Hepatocyte (in vitro differentiated cells): ENCODE results near the gene B4GALNT4. TPM values are rescaled to one million over a fixed set of nuclear protein-coding genes. Genes with fewer than 3 reads are reported as not detected.
"Not testable (repeated sequence)": the region's sequence is repeated elsewhere in the genome, so short reads cannot be mapped to it uniquely, and the experiment has no call there.

Experiments used
- DNase-seq: peaks from one replicate; pipeline ENCODE4 v3.0.0-alpha.2; 2016; ENCODE audit warnings: low spot score
- H2AFZ ChIP-seq: fragments of 200-600 bp; sonication (generic); 2 replicates; pipeline ENCODE4 v1.6.0; 2016; ENCODE audit warnings: antibody characterized with exemption, mild to moderate bottlenecking
- H3K27ac ChIP-seq: fragments of 200-600 bp; sonication (generic); 2 replicates; pipeline ENCODE4 v1.5.1; 2016; ENCODE audit warnings: mild to moderate bottlenecking
- H3K27me3 ChIP-seq: fragments of 200-600 bp; sonication (generic); 2 replicates; pipeline ENCODE4 v1.6.1; 2016
- H3K36me3 ChIP-seq: fragments of 200-600 bp; sonication (generic); replicated peaks from 2 replicates; pipeline ENCODE4 v1.5.1; 2016; ENCODE audit warnings: low read depth; ENCODE audit not compliant: insufficient read depth
- H3K4me1 ChIP-seq: fragments of 200-600 bp; sonication (generic); 2 replicates; pipeline ENCODE4 v1.5.1; 2016; ENCODE audit warnings: mild to moderate bottlenecking, moderate library complexity; ENCODE audit not compliant: insufficient read depth
- H3K4me2 ChIP-seq: fragments of 200-600 bp; sonication (generic); 2 replicates; pipeline ENCODE4 v1.6.0; 2016
- H3K4me3 ChIP-seq: fragments of 200-600 bp; sonication (generic); 2 replicates; pipeline ENCODE4 v1.5.1; 2016; ENCODE audit warnings: mild to moderate bottlenecking
- H3K79me2 ChIP-seq: fragments of 200-600 bp; sonication (generic); 2 replicates; pipeline ENCODE4 v1.6.0; 2017; ENCODE audit warnings: mild to moderate bottlenecking
- H3K9me2 ChIP-seq: fragments of 200-600 bp; sonication (generic); replicated peaks from 2 replicates; pipeline ENCODE4 v1.6.0; 2017; ENCODE audit warnings: mild to moderate bottlenecking; ENCODE audit not compliant: insufficient read depth
- H3K9me3 ChIP-seq: fragments of 200-600 bp; sonication (generic); 2 replicates; pipeline ENCODE4 v1.5.1; 2016; ENCODE audit warnings: low read depth, mild to moderate bottlenecking
- H4K20me1 ChIP-seq: fragments of 200-600 bp; sonication (generic); 2 replicates; pipeline ENCODE4 v1.6.0; 2016; ENCODE audit warnings: mild to moderate bottlenecking; ENCODE audit not compliant: insufficient read depth, poor library complexity, severe bottlenecking
- CTCF ChIP-seq: fragments of 200-600 bp; sonication (generic); IDR thresholded peaks from 2 replicates; pipeline ENCODE4 v1.5.1; 2016; ENCODE audit warnings: antibody characterized with exemption, mild to moderate bottlenecking; ENCODE audit not compliant: poor library complexity
- EZH2 ChIP-seq: fragments of 200-600 bp; sonication (generic); IDR thresholded peaks from 2 replicates; pipeline ENCODE4 v1.6.1; 2016; ENCODE audit warnings: antibody characterized with exemption, mild to moderate bottlenecking, borderline replicate concordance
- EZH2phosphoT487 ChIP-seq: fragments of 200-600 bp; sonication (generic); IDR thresholded peaks from one replicate; pipeline ENCODE4 v1.6.1; 2018; ENCODE audit warnings: antibody characterized with exemption, mild to moderate bottlenecking, low read depth, moderate library complexity; ENCODE audit not compliant: unreplicated experiment, severe bottlenecking
- WGBS: methylation state at CpG from one replicate; pipeline ENCODE4 v1.1.6; 2016; ENCODE audit warnings: low lambda C conversion rate; ENCODE audit errors: missing lambda C conversion rate; 5-methylcytosine and 5-hydroxymethylcytosine counted together
- polyA plus RNA-seq: library from polyadenylated mRNA; unstranded; fragments of >200 nt; fragmentation: Nextera tagmentation; extraction: Ambion mirVana; gene quantifications from 2 replicates; pipeline ENCODE4 v1.2.1, GENCODE V29; 2016
- total RNA-seq: library from RNA; depleted of rRNA; stranded (reverse); fragments of >200 nt; gene quantifications from 2 replicates; pipeline ENCODE4 v1.2.3, GENCODE V29; 2014

Gene B4GALNT4
- total and polyA plus RNA-seq, 2 experiments from 2014 or later: 30.0 to 38.8 TPM

- no peaks in the 10 kb centered on the region for H3K9me2 ChIP-seq
- no peak overlapping the region for H2AFZ ChIP-seq
- WGBS: 78% methylated on average over 3 of the region's 3 CpGs
Measured at GRCh38 chr11:342328-342727, 27.0 kb upstream of the B4GALNT4 start.

GRCh38 chr11:344836-345578, 24.3 kb upstream of the B4GALNT4 start:
- no peak for DNase-seq
- H3K4me2 ChIP-seq: no peak overlapping the region
- no peak overlapping the region for H3K4me3 ChIP-seq
- H3K36me3 ChIP-seq: no peaks in the 10 kb centered on the region
- no peaks in the 10 kb centered on the region for H3K27me3 ChIP-seq
- no peaks in the 10 kb centered on the region for H3K4me1 ChIP-seq
- TF ChIP-seq EZH2phosphoT487 (no peak), EZH2 (no peak), CTCF (no peak)
- no peaks in the 10 kb centered on the region for H3K9me2 ChIP-seq
- H3K9me3 ChIP-seq: no peaks in the 10 kb centered on the region
- 93% methylated on average over 11 of the region's 11 CpGs for WGBS
- no peak overlapping the region for H2AFZ ChIP-seq
- H3K27ac ChIP-seq: no peak overlapping the region
- no peaks in the 10 kb centered on the region for H4K20me1 ChIP-seq
- no peaks in the 10 kb centered on the region for H3K79me2 ChIP-seq

More at GRCh38 chr11:342328-342727, 27.0 kb upstream of the B4GALNT4 start:
- Histone ChIP-seq H3K79me2 (no peaks in the 10 kb centered on the region), H3K4me3 (no peak overlapping the region), H3K27ac (no peak overlapping the region), H3K4me1 (no peaks in the 10 kb centered on the region), H4K20me1 (no peaks in the 10 kb centered on the region), H3K9me3 (no peaks in the 10 kb centered on the region), H3K27me3 (no peaks in the 10 kb centered on the region), H3K36me3 (no peaks in the 10 kb centered on the region), H3K4me2 (no peak overlapping the region)
- TF ChIP-seq CTCF: no peak
- TF ChIP-seq EZH2phosphoT487: no peak
- no peak for TF ChIP-seq EZH2
- DNase-seq: no peak

- no peak overlapping the region for H3K4me3 ChIP-seq
- H3K4me2 ChIP-seq: no peak overlapping the region
- H3K27ac ChIP-seq: no peak overlapping the region
- H3K9me2 ChIP-seq: no peaks in the 10 kb centered on the region
- WGBS: 91% methylated on average over 3 of the region's 3 CpGs
- no peaks in the 10 kb centered on the region for H3K9me3 ChIP-seq
- no peak overlapping the region for H2AFZ ChIP-seq
- H4K20me1 ChIP-seq: no peaks in the 10 kb centered on the region
- H3K36me3 ChIP-seq: no peaks in the 10 kb centered on the region
- no peaks in the 10 kb centered on the region for H3K79me2 ChIP-seq
- TF ChIP-seq EZH2phosphoT487 (no peak), CTCF (no peak), EZH2 (no peak)
- no peak for DNase-seq
- H3K4me1 ChIP-seq: peaks cover 14% of the 10 kb centered on the region
- H3K27me3 ChIP-seq: no peaks in the 10 kb centered on the region
Measured at GRCh38 chr11:346529-346928, 22.8 kb upstream of the B4GALNT4 start.

- DNase-seq, H3K27ac ChIP-seq, H3K9me3 ChIP-seq, H3K4me2 ChIP-seq, H3K9me2 ChIP-seq, H3K36me3 ChIP-seq, H3K4me3 ChIP-seq, H3K27me3 ChIP-seq, H4K20me1 ChIP-seq, H2AFZ ChIP-seq, H3K79me2 ChIP-seq: not testable (repeated sequence)
- H3K4me1 ChIP-seq: peaks cover 34% of the 10 kb centered on the region
- 90% methylated on average over 6 of the region's 8 CpGs for WGBS
Measured at GRCh38 chr11:349270-349954, 19.9 kb upstream of the B4GALNT4 start.

- not testable (repeated sequence) for H3K9me2 ChIP-seq, H3K27me3 ChIP-seq, H3K4me3 ChIP-seq, H4K20me1 ChIP-seq, H3K9me3 ChIP-seq, DNase-seq, H3K36me3 ChIP-seq, H3K79me2 ChIP-seq
- Histone ChIP-seq H3K4me1 (peaks cover 36% of the 10 kb centered on the region), H2AFZ (peak overlapping the region; percentile 7), H3K27ac (peak overlapping the region; percentile 86), H3K4me2 (peak overlapping the region; percentile 9)
- WGBS: 58% methylated on average over 16 of the region's 16 CpGs
Measured at GRCh38 chr11:350033-350722, 19.1 kb upstream of the B4GALNT4 start.
